Ishikawa (cell line): ENCODE data around the gene TIMM29.

ENCODE experiments used
- EGR1 ChIP-seq: IDR thresholded peaks from 2 replicates; pipeline ENCODE4 v1.6.1; 2012
- EP300 ChIP-seq: IDR thresholded peaks from 2 replicates; pipeline ENCODE4 v1.6.1; 2012; ENCODE audit warnings: borderline replicate concordance
- FOXM1 ChIP-seq: IDR thresholded peaks from 2 replicates; pipeline ENCODE4 v1.6.1; 2012; ENCODE audit warnings: low read depth, borderline replicate concordance
- MAX ChIP-seq: IDR thresholded peaks from 2 replicates; pipeline ENCODE4 v1.6.1; 2012
- NFIC ChIP-seq: IDR thresholded peaks from 2 replicates; pipeline ENCODE4 v1.6.1; 2012
- RAD21 ChIP-seq: IDR thresholded peaks from 2 replicates; pipeline ENCODE4 v1.6.1; 2012; ENCODE audit warnings: low read depth
- REST ChIP-seq: IDR thresholded peaks from 2 replicates; pipeline ENCODE4 v1.6.1; 2012; ENCODE audit warnings: low read depth, mild to moderate bottlenecking
- TEAD4 ChIP-seq: IDR thresholded peaks from 2 replicates; pipeline ENCODE4 v1.6.1; 2012
- USF1 ChIP-seq: IDR thresholded peaks from 2 replicates; pipeline ENCODE4 v1.6.1; 2012
- YY1 ChIP-seq: IDR thresholded peaks from 2 replicates; pipeline ENCODE4 v1.6.1; 2012; ENCODE audit warnings: low read depth
- ZBTB7A ChIP-seq: IDR thresholded peaks from 2 replicates; pipeline ENCODE4 v1.6.1; 2012; ENCODE audit warnings: low read depth

GRCh38 chr19:10965398-10965797 is 36.8 kb downstream of the TIMM29 start:
- TF ChIP-seq ZBTB7A (no peak), MAX (no peak), FOXM1 (no peak), REST (no peak), EP300 (no peak), USF1 (no peak), EGR1 (no peak), RAD21 (no peak), NFIC (no peak), YY1 (no peak), TEAD4 (no peak)
